Measurements from ENCODE around the gene CSF2RB. TPM values are rescaled to one million over a fixed set of nuclear protein-coding genes. Genes with fewer than 3 reads are reported as not detected.

The CSF2RB gene
- total RNA-seq, 1 donor from 2014 or later: 0.56 TPM

- H3K27ac Mint-ChIP-seq: no peak overlapping the region
- no peak for TF ChIP-seq CTCF (IDR thresholded peaks at IDR 0.05; ENCODE audit: unreplicated experiment)
- DNase-seq (ENCODE audit: low spot score in 2 of 2, unreplicated experiment in 2 of 2): no peak
- H3K4me1 Mint-ChIP-seq: no peaks in the 10 kb centered on the region
- H3K9me3 Mint-ChIP-seq: peaks cover 15% of the 10 kb centered on the region
- peaks cover 46% of the 10 kb centered on the region for H3K27me3 Mint-ChIP-seq (ENCODE audit: low read depth)
- no peaks in the 10 kb centered on the region for H3K36me3 Mint-ChIP-seq
- H3K4me3 Mint-ChIP-seq: no peak overlapping the region
These were observed 13.9 kb upstream of the CSF2RB start for GRCh38 chr22:36899498-36899897.

- no peaks in the 10 kb centered on the region for H3K36me3 Mint-ChIP-seq
- peaks cover 44% of the 10 kb centered on the region for H3K27me3 Mint-ChIP-seq (ENCODE audit: low read depth)
- DNase-seq (ENCODE audit: low spot score in 2 of 2, unreplicated experiment in 2 of 2): no peak
- peaks cover 10% of the 10 kb centered on the region for H3K9me3 Mint-ChIP-seq
- H3K4me1 Mint-ChIP-seq: no peaks in the 10 kb centered on the region
- TF ChIP-seq CTCF (IDR thresholded peaks at IDR 0.05; ENCODE audit: unreplicated experiment): no peak
- H3K27ac Mint-ChIP-seq: no peak overlapping the region
- H3K4me3 Mint-ChIP-seq: no peak overlapping the region
These were observed 13.2 kb upstream of the CSF2RB start for GRCh38 chr22:36900225-36900624.

GRCh38 chr22:36900880-36901279 is 12.5 kb upstream of the CSF2RB start:
- peaks cover 6% of the 10 kb centered on the region for H3K9me3 Mint-ChIP-seq
- no peaks in the 10 kb centered on the region for H3K4me1 Mint-ChIP-seq
- no peak overlapping the region for H3K4me3 Mint-ChIP-seq
- no peak overlapping the region for H3K27ac Mint-ChIP-seq
- H3K27me3 Mint-ChIP-seq (ENCODE audit: low read depth): peaks cover 44% of the 10 kb centered on the region
- DNase-seq (ENCODE audit: low spot score in 2 of 2, unreplicated experiment in 2 of 2): no peak
- no peak for TF ChIP-seq CTCF (IDR thresholded peaks at IDR 0.05; ENCODE audit: unreplicated experiment)
- no peaks in the 10 kb centered on the region for H3K36me3 Mint-ChIP-seq

- Mint-ChIP-seq H3K27me3 (ENCODE audit: low read depth) (peaks cover 42% of the 10 kb centered on the region), H3K27ac (no peak overlapping the region), H3K9me3 (peaks cover 6% of the 10 kb centered on the region), H3K36me3 (no peaks in the 10 kb centered on the region), H3K4me3 (no peak overlapping the region), H3K4me1 (no peaks in the 10 kb centered on the region)
- TF ChIP-seq CTCF (IDR thresholded peaks at IDR 0.05; ENCODE audit: unreplicated experiment): no peak
- no peak for DNase-seq (ENCODE audit: low spot score in 2 of 2, unreplicated experiment in 2 of 2)
These were observed 11.9 kb upstream of the CSF2RB start for GRCh38 chr22:36901411-36902142.

GRCh38 chr22:36902143-36902926 is 11.1 kb upstream of the CSF2RB start:
- Mint-ChIP-seq H3K4me3 (no peak overlapping the region), H3K4me1 (no peaks in the 10 kb centered on the region), H3K27me3 (ENCODE audit: low read depth) (peaks cover 37% of the 10 kb centered on the region), H3K27ac (no peak overlapping the region), H3K36me3 (no peaks in the 10 kb centered on the region), H3K9me3 (peaks cover 6% of the 10 kb centered on the region)
- no peak for TF ChIP-seq CTCF (IDR thresholded peaks at IDR 0.05; ENCODE audit: unreplicated experiment)
- no peak for DNase-seq (ENCODE audit: low spot score in 2 of 2, unreplicated experiment in 2 of 2)
